GM21360 (cell line): ENCODE measurements around the gene CLDN14.

Experiments used
- ATAC-seq: cut with Tn5 transposase; IDR thresholded peaks from one replicate; pipeline ENCODE4 v1.9.1; 2021; ENCODE audit warnings: mild to moderate bottlenecking, moderate library complexity; ENCODE audit not compliant: unreplicated experiment

The CLDN14 gene

GRCh38 chr21:36479415-36480402 lies at the start of gene CLDN14:
Gene CLDN14 (minus strand): TSS chr21:36480122. CDS start chr21:36461695, 18,427 bp downstream.
- ATAC-seq = no peak

GRCh38 chr21:36528716-36529115 lies 48.8 kb upstream of the CLDN14 start:
- no peak for ATAC-seq

GRCh38 chr21:36527317-36527716 lies 47.4 kb upstream of the CLDN14 start:
- no peak for ATAC-seq

- no peak for ATAC-seq
These were observed 46.2 kb upstream of the CLDN14 start for GRCh38 chr21:36526104-36526503.

GRCh38 chr21:36524477-36524876 lies 44.6 kb upstream of the CLDN14 start:
- no peak for ATAC-seq

GRCh38 chr21:36522219-36522808 lies 42.4 kb upstream of the CLDN14 start:
- no peak for ATAC-seq

GRCh38 chr21:36518883-36519492 lies 39.1 kb upstream of the CLDN14 start:
- ATAC-seq = no peak

- no peak for ATAC-seq
These were observed 37.6 kb upstream of the CLDN14 start for GRCh38 chr21:36517366-36518075.

GRCh38 chr21:36516281-36516680 lies 36.4 kb upstream of the CLDN14 start:
- no peak for ATAC-seq

- no peak for ATAC-seq
These were observed 33.5 kb upstream of the CLDN14 start for GRCh38 chr21:36513430-36513829.

- ATAC-seq = no peak
These were observed 33.0 kb upstream of the CLDN14 start for GRCh38 chr21:36512971-36513370.

GRCh38 chr21:36511484-36512220 lies 31.7 kb upstream of the CLDN14 start:
- ATAC-seq = no peak

GRCh38 chr21:36510911-36511310 lies 31.0 kb upstream of the CLDN14 start:
- no peak for ATAC-seq

GRCh38 chr21:36509973-36510664 lies 30.2 kb upstream of the CLDN14 start:
- no peak for ATAC-seq

GRCh38 chr21:36508948-36509347 lies 29.0 kb upstream of the CLDN14 start:
- ATAC-seq = no peak

- no peak for ATAC-seq
These were observed 27.6 kb upstream of the CLDN14 start for GRCh38 chr21:36507397-36508018.

GRCh38 chr21:36506482-36506881 lies 26.6 kb upstream of the CLDN14 start:
- ATAC-seq = no peak

GRCh38 chr21:36504067-36505058 lies 24.4 kb upstream of the CLDN14 start:
- no peak for ATAC-seq
